WTC11 (cell line): ENCODE data around the gene GPC4. TPM values are rescaled to one million over a fixed set of nuclear protein-coding genes. Genes with fewer than 3 reads are reported as not detected.

Source experiments
- ATAC-seq: fragments of 200-7000 bp; cut with Tn5 transposase; 2 replicates; pipeline ENCODE4 v1.10.0; 2021; ENCODE audit warnings: mild to moderate bottlenecking, moderate library complexity
- CTCF ChIA-PET: fragments of 300-600 bp; sonication (Branson Sonifier 250); formaldehyde crosslinking; loops from one replicate; lab custom pipeline; 2021; ENCODE audit warnings: antibody characterized with exemption; lab: Charles Lee
- POLR2A ChIA-PET: fragments of 350-600 bp; sonication (Branson Sonifier 250); formaldehyde crosslinking; loops from one replicate; lab custom pipeline; 2021; ENCODE audit warnings: antibody characterized with exemption; lab: Charles Lee
- DNase-seq: peaks from one replicate; pipeline ENCODE4 v3.0.0; 2021; ENCODE audit warnings: low spot score
- H3K27ac Mint-ChIP-seq: 2 replicates; pipeline ENCODE4 v1.8.0; 2021; ENCODE audit warnings: mixed read lengths
- H3K27me3 Mint-ChIP-seq: 2 replicates; pipeline ENCODE4 v1.8.0; 2021; ENCODE audit warnings: low read depth, mild to moderate bottlenecking, moderate library complexity, mixed read lengths
- H3K36me3 Mint-ChIP-seq: 2 replicates; pipeline ENCODE4 v1.8.0; 2021; ENCODE audit warnings: mixed read lengths
- H3K4me1 Mint-ChIP-seq: 2 replicates; pipeline ENCODE4 v1.8.0; 2022; ENCODE audit warnings: mixed read lengths
- H3K4me3 Mint-ChIP-seq: 2 replicates; pipeline ENCODE4 v1.8.0; 2021; ENCODE audit warnings: mild to moderate bottlenecking, moderate library complexity, mixed read lengths
- H3K9me3 Mint-ChIP-seq: 2 replicates; pipeline ENCODE4 v1.8.0; 2021; ENCODE audit warnings: mixed read lengths
- CREB1 ChIP-seq: sonication (generic); formaldehyde crosslinking; IDR thresholded peaks from 2 replicates; pipeline ENCODE4 v1.8.0; 2023; ENCODE audit warnings: mild to moderate bottlenecking, missing genetic modification reagents
- ELF4 ChIP-seq: sonication (generic); formaldehyde crosslinking; IDR thresholded peaks from 2 replicates; pipeline ENCODE4 v1.8.1; 2022; ENCODE audit warnings: low read depth, mild to moderate bottlenecking, moderate library complexity, missing genetic modification reagents
- FOXK1 ChIP-seq: sonication (generic); formaldehyde crosslinking; IDR thresholded peaks from 2 replicates; pipeline ENCODE4 v1.8.0; 2022; ENCODE audit warnings: mild to moderate bottlenecking, moderate library complexity, missing genetic modification reagents
- FOXP1 ChIP-seq: sonication (generic); formaldehyde crosslinking; IDR thresholded peaks from 2 replicates; pipeline ENCODE4 v1.8.0; 2022; ENCODE audit warnings: missing genetic modification reagents, mild to moderate bottlenecking, moderate library complexity, borderline replicate concordance
- GRHL2 ChIP-seq: fragments of 250-450 bp; sonication (Bioruptor Pico); IDR thresholded peaks from 2 replicates; pipeline ENCODE4 v1.8.0; 2022; ENCODE audit warnings: mild to moderate bottlenecking, moderate library complexity; ENCODE audit not compliant: insufficient replicate concordance, severe bottlenecking
- JAZF1 ChIP-seq: fragments of 250-450 bp; sonication (Bioruptor Pico); IDR thresholded peaks from 2 replicates; pipeline ENCODE4 v1.9.0; 2021; ENCODE audit warnings: moderate library complexity, mild to moderate bottlenecking, inconsistent platforms
- MXD4 ChIP-seq: fragments of 250-450 bp; sonication (Bioruptor Pico); IDR thresholded peaks from 2 replicates; pipeline ENCODE4 v1.8.0; 2021; ENCODE audit warnings: mild to moderate bottlenecking, moderate library complexity, borderline replicate concordance
- NFYB ChIP-seq: sonication (generic); formaldehyde crosslinking; conservative IDR thresholded peaks from 2 replicates; pipeline ENCODE4 v1.8.0; 2022; ENCODE audit warnings: low read depth, missing genetic modification reagents
- SP1 ChIP-seq: sonication (generic); formaldehyde crosslinking; conservative IDR thresholded peaks from 2 replicates; pipeline ENCODE4 v1.8.1; 2022; ENCODE audit warnings: missing genetic modification reagents
- ZNF138 ChIP-seq: sonication (generic); formaldehyde crosslinking; conservative IDR thresholded peaks from 2 replicates; pipeline ENCODE4 v1.8.1; 2022; ENCODE audit warnings: mild to moderate bottlenecking, moderate library complexity, missing genetic modification reagents
- ZNF219 ChIP-seq: sonication (generic); formaldehyde crosslinking; IDR thresholded peaks from 2 replicates; pipeline ENCODE4 v1.8.0; 2023; ENCODE audit warnings: missing genetic modification reagents, mild to moderate bottlenecking, borderline replicate concordance
- ZNF232 ChIP-seq: sonication (generic); formaldehyde crosslinking; IDR thresholded peaks from 2 replicates; pipeline ENCODE4 v1.8.0; 2022; ENCODE audit warnings: mild to moderate bottlenecking, missing genetic modification reagents
- ZNF416 ChIP-seq: fragments of 250-450 bp; sonication (Bioruptor Pico); IDR thresholded peaks from 2 replicates; pipeline ENCODE4 v1.9.0; 2021; ENCODE audit warnings: mild to moderate bottlenecking, inconsistent platforms
- ZNF671 ChIP-seq: fragments of 250-450 bp; sonication (Bioruptor Pico); IDR thresholded peaks from 2 replicates; pipeline ENCODE4 v1.8.0; 2021; ENCODE audit warnings: mild to moderate bottlenecking
- total RNA-seq: library from RNA; stranded (reverse); gene quantifications from 3 replicates; pipeline ENCODE4 v1.2.3, GENCODE V29; 2021
- TF ChIP-seq, protein P1 (sequence below): sonication (generic); formaldehyde crosslinking; IDR thresholded peaks from 2 replicates; pipeline ENCODE4 v1.8.1; 2022; ENCODE audit warnings: mild to moderate bottlenecking, moderate library complexity, missing genetic modification reagents
- TF ChIP-seq, protein P2 (sequence below): fragments of 250-450 bp; sonication (Bioruptor Pico); IDR thresholded peaks from 2 replicates; pipeline ENCODE4 v1.9.0; 2021; ENCODE audit warnings: mild to moderate bottlenecking
- TF ChIP-seq, protein P3 (sequence below): sonication (generic); formaldehyde crosslinking; conservative IDR thresholded peaks from 2 replicates; pipeline ENCODE4 v1.8.1; 2022; ENCODE audit warnings: mild to moderate bottlenecking, missing genetic modification reagents
- TF ChIP-seq, protein P4 (sequence below): sonication (generic); formaldehyde crosslinking; conservative IDR thresholded peaks from 2 replicates; pipeline ENCODE4 v1.8.1; 2023; ENCODE audit warnings: mild to moderate bottlenecking, low read depth, missing genetic modification reagents, moderate library complexity
- TF ChIP-seq, protein P5 (sequence below): fragments of 250-450 bp; sonication (Bioruptor Pico); IDR thresholded peaks from 2 replicates; pipeline ENCODE4 v1.9.0; 2021; ENCODE audit warnings: mild to moderate bottlenecking, borderline replicate concordance
- TF ChIP-seq, protein P6 (sequence below): fragments of 250-450 bp; sonication (Bioruptor Pico); IDR thresholded peaks from 2 replicates; pipeline ENCODE4 v1.9.0; 2021; ENCODE audit warnings: mild to moderate bottlenecking
- TF ChIP-seq, protein P7 (sequence below): sonication (generic); formaldehyde crosslinking; IDR thresholded peaks from 2 replicates; pipeline ENCODE4 v1.8.0; 2023; ENCODE audit warnings: missing genetic modification reagents
- TF ChIP-seq, protein P8 (sequence below): sonication (generic); formaldehyde crosslinking; IDR thresholded peaks from 2 replicates; pipeline ENCODE4 v1.8.1; 2022; ENCODE audit warnings: mild to moderate bottlenecking, missing genetic modification reagents, moderate library complexity, borderline replicate concordance

GPC4 gene
- total RNA-seq, 1 experiment from 2014 or later = 144 TPM

DNA sequence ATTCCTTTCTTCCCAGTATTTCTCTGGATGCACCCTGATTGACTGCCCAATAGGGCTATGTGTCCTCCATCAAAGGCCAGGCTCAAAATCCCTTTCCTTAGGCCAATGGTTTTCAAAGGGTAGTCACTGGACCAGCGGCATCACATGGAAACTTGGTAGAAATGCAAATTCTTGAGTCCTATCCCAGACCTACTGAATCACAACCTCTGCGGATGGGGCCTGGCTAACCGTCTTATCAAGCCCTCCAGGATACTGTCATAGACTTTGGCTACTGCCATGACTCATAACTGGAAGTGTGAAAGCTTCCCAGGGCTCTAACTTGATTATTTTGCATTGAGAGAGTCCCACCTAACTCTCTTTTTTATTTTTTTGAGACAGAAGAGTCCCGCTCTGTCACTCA, 125.2 kb downstream of the GPC4 start (continued):
- TF ChIP-seq, protein P1, sequence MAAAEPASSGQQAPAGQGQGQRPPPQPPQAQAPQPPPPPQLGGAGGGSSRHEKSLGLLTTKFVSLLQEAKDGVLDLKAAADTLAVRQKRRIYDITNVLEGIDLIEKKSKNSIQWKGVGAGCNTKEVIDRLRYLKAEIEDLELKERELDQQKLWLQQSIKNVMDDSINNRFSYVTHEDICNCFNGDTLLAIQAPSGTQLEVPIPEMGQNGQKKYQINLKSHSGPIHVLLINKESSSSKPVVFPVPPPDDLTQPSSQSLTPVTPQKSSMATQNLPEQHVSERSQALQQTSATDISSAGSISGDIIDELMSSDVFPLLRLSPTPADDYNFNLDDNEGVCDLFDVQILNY (CRISPR knock-in tag) = no peak
- TF ChIP-seq FOXK1 (CRISPR knock-in tag) (no peak), SP1 (CRISPR knock-in tag) (no peak), ZNF138 (no peak)
- TF ChIP-seq, protein P2, sequence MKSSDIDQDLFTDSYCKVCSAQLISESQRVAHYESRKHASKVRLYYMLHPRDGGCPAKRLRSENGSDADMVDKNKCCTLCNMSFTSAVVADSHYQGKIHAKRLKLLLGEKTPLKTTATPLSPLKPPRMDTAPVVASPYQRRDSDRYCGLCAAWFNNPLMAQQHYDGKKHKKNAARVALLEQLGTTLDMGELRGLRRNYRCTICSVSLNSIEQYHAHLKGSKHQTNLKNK (CRISPR knock-in tag) = no peak
- TF ChIP-seq, all 79 proteins: peak for 0

DNA sequence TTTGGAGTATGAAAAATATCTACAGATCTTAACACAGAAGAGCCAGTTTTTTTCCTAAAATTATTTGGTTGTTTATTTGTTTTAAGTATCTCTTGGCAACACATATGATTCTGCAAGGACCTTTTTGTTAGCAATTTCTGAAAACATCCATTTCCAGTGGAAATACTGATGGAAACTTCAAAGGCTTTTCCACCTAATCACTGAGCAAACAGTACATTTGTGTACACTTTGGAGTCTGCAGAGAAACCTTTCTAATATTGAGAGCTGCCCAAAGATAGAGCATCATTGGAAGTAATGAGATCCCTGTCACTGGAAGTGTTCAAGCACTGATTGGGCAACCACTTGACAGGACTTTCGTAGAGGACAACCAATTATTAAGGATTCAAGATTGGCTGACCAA, 127.4 kb downstream of the GPC4 start:
- ATAC-seq (no peak), DNase-seq (no peak)
- H3K4me1 Mint-ChIP-seq = no peaks in the 10 kb centered on the region
- no peak for TF ChIP-seq MXD4 (CRISPR knock-in tag)
- TF ChIP-seq ZNF416 = no peak
- no peak for TF ChIP-seq JAZF1 (CRISPR knock-in tag)
- no peak for TF ChIP-seq ZNF671
- TF ChIP-seq CREB1 (CRISPR knock-in tag) = no peak
- TF ChIP-seq, protein P3, sequence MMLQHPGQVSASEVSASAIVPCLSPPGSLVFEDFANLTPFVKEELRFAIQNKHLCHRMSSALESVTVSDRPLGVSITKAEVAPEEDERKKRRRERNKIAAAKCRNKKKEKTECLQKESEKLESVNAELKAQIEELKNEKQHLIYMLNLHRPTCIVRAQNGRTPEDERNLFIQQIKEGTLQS (CRISPR knock-in tag) = no peak
- TF ChIP-seq, protein P4, sequence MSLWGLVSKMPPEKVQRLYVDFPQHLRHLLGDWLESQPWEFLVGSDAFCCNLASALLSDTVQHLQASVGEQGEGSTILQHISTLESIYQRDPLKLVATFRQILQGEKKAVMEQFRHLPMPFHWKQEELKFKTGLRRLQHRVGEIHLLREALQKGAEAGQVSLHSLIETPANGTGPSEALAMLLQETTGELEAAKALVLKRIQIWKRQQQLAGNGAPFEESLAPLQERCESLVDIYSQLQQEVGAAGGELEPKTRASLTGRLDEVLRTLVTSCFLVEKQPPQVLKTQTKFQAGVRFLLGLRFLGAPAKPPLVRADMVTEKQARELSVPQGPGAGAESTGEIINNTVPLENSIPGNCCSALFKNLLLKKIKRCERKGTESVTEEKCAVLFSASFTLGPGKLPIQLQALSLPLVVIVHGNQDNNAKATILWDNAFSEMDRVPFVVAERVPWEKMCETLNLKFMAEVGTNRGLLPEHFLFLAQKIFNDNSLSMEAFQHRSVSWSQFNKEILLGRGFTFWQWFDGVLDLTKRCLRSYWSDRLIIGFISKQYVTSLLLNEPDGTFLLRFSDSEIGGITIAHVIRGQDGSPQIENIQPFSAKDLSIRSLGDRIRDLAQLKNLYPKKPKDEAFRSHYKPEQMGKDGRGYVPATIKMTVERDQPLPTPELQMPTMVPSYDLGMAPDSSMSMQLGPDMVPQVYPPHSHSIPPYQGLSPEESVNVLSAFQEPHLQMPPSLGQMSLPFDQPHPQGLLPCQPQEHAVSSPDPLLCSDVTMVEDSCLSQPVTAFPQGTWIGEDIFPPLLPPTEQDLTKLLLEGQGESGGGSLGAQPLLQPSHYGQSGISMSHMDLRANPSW (CRISPR knock-in tag) = no peak
- TF ChIP-seq, protein P5, sequence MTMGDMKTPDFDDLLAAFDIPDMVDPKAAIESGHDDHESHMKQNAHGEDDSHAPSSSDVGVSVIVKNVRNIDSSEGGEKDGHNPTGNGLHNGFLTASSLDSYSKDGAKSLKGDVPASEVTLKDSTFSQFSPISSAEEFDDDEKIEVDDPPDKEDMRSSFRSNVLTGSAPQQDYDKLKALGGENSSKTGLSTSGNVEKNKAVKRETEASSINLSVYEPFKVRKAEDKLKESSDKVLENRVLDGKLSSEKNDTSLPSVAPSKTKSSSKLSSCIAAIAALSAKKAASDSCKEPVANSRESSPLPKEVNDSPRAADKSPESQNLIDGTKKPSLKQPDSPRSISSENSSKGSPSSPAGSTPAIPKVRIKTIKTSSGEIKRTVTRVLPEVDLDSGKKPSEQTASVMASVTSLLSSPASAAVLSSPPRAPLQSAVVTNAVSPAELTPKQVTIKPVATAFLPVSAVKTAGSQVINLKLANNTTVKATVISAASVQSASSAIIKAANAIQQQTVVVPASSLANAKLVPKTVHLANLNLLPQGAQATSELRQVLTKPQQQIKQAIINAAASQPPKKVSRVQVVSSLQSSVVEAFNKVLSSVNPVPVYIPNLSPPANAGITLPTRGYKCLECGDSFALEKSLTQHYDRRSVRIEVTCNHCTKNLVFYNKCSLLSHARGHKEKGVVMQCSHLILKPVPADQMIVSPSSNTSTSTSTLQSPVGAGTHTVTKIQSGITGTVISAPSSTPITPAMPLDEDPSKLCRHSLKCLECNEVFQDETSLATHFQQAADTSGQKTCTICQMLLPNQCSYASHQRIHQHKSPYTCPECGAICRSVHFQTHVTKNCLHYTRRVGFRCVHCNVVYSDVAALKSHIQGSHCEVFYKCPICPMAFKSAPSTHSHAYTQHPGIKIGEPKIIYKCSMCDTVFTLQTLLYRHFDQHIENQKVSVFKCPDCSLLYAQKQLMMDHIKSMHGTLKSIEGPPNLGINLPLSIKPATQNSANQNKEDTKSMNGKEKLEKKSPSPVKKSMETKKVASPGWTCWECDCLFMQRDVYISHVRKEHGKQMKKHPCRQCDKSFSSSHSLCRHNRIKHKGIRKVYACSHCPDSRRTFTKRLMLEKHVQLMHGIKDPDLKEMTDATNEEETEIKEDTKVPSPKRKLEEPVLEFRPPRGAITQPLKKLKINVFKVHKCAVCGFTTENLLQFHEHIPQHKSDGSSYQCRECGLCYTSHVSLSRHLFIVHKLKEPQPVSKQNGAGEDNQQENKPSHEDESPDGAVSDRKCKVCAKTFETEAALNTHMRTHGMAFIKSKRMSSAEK (CRISPR knock-in tag) = no peak
- TF ChIP-seq, protein P6, sequence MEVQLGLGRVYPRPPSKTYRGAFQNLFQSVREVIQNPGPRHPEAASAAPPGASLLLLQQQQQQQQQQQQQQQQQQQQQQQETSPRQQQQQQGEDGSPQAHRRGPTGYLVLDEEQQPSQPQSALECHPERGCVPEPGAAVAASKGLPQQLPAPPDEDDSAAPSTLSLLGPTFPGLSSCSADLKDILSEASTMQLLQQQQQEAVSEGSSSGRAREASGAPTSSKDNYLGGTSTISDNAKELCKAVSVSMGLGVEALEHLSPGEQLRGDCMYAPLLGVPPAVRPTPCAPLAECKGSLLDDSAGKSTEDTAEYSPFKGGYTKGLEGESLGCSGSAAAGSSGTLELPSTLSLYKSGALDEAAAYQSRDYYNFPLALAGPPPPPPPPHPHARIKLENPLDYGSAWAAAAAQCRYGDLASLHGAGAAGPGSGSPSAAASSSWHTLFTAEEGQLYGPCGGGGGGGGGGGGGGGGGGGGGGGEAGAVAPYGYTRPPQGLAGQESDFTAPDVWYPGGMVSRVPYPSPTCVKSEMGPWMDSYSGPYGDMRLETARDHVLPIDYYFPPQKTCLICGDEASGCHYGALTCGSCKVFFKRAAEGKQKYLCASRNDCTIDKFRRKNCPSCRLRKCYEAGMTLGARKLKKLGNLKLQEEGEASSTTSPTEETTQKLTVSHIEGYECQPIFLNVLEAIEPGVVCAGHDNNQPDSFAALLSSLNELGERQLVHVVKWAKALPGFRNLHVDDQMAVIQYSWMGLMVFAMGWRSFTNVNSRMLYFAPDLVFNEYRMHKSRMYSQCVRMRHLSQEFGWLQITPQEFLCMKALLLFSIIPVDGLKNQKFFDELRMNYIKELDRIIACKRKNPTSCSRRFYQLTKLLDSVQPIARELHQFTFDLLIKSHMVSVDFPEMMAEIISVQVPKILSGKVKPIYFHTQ (CRISPR knock-in tag) = no peak
- TF ChIP-seq ZNF232 (CRISPR knock-in tag) = no peak
- TF ChIP-seq FOXP1 = no peak
- TF ChIP-seq ZNF219 (CRISPR knock-in tag) = no peak
- TF ChIP-seq, protein P7, sequence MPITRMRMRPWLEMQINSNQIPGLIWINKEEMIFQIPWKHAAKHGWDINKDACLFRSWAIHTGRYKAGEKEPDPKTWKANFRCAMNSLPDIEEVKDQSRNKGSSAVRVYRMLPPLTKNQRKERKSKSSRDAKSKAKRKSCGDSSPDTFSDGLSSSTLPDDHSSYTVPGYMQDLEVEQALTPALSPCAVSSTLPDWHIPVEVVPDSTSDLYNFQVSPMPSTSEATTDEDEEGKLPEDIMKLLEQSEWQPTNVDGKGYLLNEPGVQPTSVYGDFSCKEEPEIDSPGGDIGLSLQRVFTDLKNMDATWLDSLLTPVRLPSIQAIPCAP = no peak
- TF ChIP-seq, protein P8, sequence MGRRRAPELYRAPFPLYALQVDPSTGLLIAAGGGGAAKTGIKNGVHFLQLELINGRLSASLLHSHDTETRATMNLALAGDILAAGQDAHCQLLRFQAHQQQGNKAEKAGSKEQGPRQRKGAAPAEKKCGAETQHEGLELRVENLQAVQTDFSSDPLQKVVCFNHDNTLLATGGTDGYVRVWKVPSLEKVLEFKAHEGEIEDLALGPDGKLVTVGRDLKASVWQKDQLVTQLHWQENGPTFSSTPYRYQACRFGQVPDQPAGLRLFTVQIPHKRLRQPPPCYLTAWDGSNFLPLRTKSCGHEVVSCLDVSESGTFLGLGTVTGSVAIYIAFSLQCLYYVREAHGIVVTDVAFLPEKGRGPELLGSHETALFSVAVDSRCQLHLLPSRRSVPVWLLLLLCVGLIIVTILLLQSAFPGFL (CRISPR knock-in tag) = no peak
- TF ChIP-seq NFYB = no peak
- no peak for TF ChIP-seq GRHL2 (CRISPR knock-in tag)
- no peak for TF ChIP-seq ELF4 (CRISPR knock-in tag)
- no peak for TF ChIP-seq ZNF138
- no peaks in the 10 kb centered on the region for H3K36me3 Mint-ChIP-seq
- no peak overlapping the region for H3K4me3 Mint-ChIP-seq
- no peaks in the 10 kb centered on the region for H3K9me3 Mint-ChIP-seq
- H3K27ac Mint-ChIP-seq = no peak overlapping the region
- H3K27me3 Mint-ChIP-seq = no peaks in the 10 kb centered on the region
- CTCF ChIA-PET = no interaction called here
- POLR2A ChIA-PET = no interaction called here
